Lung (tissue), 12 donors: ENCODE data around the gene FLNB. TPM values are rescaled to one million over a fixed set of nuclear protein-coding genes. Genes with fewer than 3 reads are reported as not detected.

Experiments
- ATAC-seq: fragments of 200-7000 bp; cut with Tn5 transposase; one replicate; pipeline ENCODE4 v1.9.1; 2020; ENCODE audit warnings: moderate number of reproducible peaks; ENCODE audit not compliant: insufficient read depth, low FRiP score
- DNase-seq, 3 donors: peaks; one replicate each; pipeline ENCODE4 v3.0.0-alpha.2; 2013 to 2017
- H3K27ac ChIP-seq, 2 donors: one replicate each; pipeline ENCODE4 v1.5.1; 2013; ENCODE audit warnings: mild to moderate bottlenecking in 2 of 2, moderate library complexity in 2 of 2, control low read depth in 1 of 2, inconsistent platforms in 1 of 2, low read depth in 1 of 2, low read length in 1 of 2
- H3K27me3 ChIP-seq, 3 donors: one replicate each; pipeline ENCODE4 v1.5.1; 2013; ENCODE audit warnings: low read length in 2 of 3; ENCODE audit not compliant: control insufficient read depth in 3 of 3, insufficient read depth in 3 of 3
- H3K36me3 ChIP-seq, 4 donors: one replicate each; pipeline ENCODE4 v1.5.1; 2013; ENCODE audit warnings: low read length in 4 of 4, mild to moderate bottlenecking in 1 of 4, moderate library complexity in 1 of 4; ENCODE audit not compliant: control insufficient read depth in 4 of 4, insufficient read depth in 4 of 4
- H3K4me1 ChIP-seq, 5 donors: one replicate each; pipeline ENCODE4 v1.5.1; 2013; ENCODE audit warnings: low read length in 5 of 5, mild to moderate bottlenecking in 2 of 5, moderate library complexity in 1 of 5; ENCODE audit not compliant: control insufficient read depth in 5 of 5, insufficient read depth in 5 of 5
- H3K4me3 ChIP-seq: one replicate; pipeline ENCODE4 v1.5.1; 2013; ENCODE audit warnings: mild to moderate bottlenecking, control low read depth, moderate library complexity
- H3K9ac ChIP-seq, 2 donors: one replicate each; pipeline ENCODE4 v1.5.1; 2013; ENCODE audit warnings: low read length in 2 of 2, control low read depth in 1 of 2; ENCODE audit not compliant: insufficient read depth in 1 of 2
- H3K9me3 ChIP-seq, 4 donors: one replicate each; pipeline ENCODE4 v1.5.1; 2013; ENCODE audit warnings: low read length in 3 of 4, mild to moderate bottlenecking in 1 of 4, moderate library complexity in 1 of 4; ENCODE audit not compliant: control insufficient read depth in 4 of 4, insufficient read depth in 3 of 4
- WGBS, 2 donors: extraction: QIAGEN DNeasy Blood & Tissue Kit; methylation state at CpG; one replicate each; pipeline ENCODE4 v1.1.7; 2013; 5-methylcytosine and 5-hydroxymethylcytosine counted together
- polyA plus RNA-seq, 2 donors: library from polyadenylated mRNA; stranded (reverse); fragments of 200-250 nt; gene quantifications; one replicate each; pipeline ENCODE4 v1.2.1, GENCODE V29; 2013
- total RNA-seq, 2 donors: library from RNA; depleted of rRNA in 1 of 2; stranded (reverse); fragments of >200 nt in 1 of 2; gene quantifications; one replicate each; pipeline ENCODE4 v1.2.1, GENCODE V29; 2014 to 2021
- TF ChIP-seq, protein P1 (sequence below): IDR thresholded peaks from 2 replicates; pipeline ENCODE4 v1.5.1; 2012; ENCODE audit warnings: mild to moderate bottlenecking; ENCODE audit errors: control extremely low read depth, extremely low read depth
- donor health status: control.
- donor health status: control.
- donor health status: Bipolar disorder and iron deficiency.
- donor health status: healthy.
- donor health status: DM: yes; HTN: yes; CAD: no.

The FLNB gene
- total and polyA plus RNA-seq, 4 donors, result 32.4 to 122 (median 93.7) TPM

DNA sequence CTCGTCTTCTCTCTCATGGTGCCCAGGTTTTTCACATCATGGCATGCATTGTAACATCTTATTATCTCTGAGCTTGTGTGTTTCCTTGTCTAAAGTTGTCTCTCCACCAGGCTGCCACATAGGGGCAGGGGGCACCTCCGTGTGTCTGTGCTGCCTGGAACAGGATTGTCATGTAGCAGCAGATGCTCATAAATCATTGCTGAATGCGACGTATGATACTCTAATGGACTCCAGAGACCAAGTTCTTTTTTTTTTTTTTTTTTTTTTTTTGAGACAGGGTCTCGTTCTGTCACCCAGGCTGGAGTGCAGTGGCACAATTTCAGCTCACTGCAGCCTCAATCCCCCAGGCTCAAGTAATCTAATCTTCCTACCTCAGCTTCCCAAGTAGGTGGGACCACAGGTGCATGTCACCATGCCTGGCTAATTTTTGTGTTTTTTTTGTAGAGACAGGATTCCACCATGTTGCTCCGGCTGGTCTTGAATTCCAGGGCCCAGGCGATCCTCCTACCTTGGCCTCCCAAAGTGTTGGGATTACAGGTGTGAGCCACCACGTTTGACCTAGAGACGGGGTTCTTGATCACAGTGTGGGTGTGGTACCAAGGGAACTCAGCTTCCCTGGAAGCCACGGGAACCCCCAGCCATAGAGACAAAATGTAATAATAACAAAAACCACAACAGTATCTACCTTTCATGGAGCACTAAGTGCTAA, 207.2 kb downstream of the FLNB start:
- H3K36me3 ChIP-seq, result no peaks in the 10 kb centered on the region
- H3K9me3 ChIP-seq, result no peaks in the 10 kb centered on the region
- H3K4me3 ChIP-seq, result no peak overlapping the region
- TF ChIP-seq, protein P1, sequence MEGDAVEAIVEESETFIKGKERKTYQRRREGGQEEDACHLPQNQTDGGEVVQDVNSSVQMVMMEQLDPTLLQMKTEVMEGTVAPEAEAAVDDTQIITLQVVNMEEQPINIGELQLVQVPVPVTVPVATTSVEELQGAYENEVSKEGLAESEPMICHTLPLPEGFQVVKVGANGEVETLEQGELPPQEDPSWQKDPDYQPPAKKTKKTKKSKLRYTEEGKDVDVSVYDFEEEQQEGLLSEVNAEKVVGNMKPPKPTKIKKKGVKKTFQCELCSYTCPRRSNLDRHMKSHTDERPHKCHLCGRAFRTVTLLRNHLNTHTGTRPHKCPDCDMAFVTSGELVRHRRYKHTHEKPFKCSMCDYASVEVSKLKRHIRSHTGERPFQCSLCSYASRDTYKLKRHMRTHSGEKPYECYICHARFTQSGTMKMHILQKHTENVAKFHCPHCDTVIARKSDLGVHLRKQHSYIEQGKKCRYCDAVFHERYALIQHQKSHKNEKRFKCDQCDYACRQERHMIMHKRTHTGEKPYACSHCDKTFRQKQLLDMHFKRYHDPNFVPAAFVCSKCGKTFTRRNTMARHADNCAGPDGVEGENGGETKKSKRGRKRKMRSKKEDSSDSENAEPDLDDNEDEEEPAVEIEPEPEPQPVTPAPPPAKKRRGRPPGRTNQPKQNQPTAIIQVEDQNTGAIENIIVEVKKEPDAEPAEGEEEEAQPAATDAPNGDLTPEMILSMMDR, result no peak
- ATAC-seq, result no peak
- H3K9ac ChIP-seq, result no peak overlapping the region
- peaks cover 0 to 10% (median 2%) of the 10 kb centered on the region in 3 donors for H3K27me3 ChIP-seq
- peaks cover 0 to 8% (median 3%) of the 10 kb centered on the region in 5 donors for H3K4me1 ChIP-seq
- no peak for DNase-seq
- WGBS, 2 donors, result 69 to 70% methylated on average over 10 of the region's 10 CpGs
- no peak overlapping the region for H3K27ac ChIP-seq

DNA sequence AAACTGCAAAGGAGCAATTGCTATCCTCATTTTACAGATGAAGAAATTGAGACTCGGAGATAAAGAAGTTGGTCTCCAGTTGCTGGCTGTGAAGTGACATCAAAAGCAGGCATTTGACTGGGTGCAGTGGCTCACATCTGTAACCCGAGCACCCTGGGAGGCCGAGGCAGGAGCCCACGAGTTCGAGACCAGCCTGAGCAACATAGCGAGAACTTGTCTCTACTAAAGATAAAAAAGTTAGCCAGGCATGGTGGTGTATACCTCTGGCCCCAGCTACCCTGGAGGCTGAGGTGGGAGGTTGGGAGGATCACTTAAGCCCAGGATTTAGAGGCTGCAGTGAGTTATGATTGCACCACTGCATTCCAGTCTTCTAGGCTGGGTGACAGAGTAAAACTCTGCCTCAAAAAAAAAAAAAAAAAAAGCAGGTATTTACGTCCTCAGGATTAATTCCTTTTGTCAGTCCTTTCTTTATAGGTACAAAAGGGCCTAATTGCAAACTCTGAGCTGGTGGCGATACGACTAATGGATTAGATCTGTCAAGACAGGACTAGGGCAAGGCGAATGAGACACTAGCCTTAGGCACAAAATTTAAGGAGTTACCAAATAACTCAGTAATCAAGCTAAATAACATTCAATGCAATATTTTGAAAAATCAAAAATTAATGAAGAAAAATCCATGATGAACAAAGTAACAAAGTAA, 208.4 kb downstream of the FLNB start:
- H3K9me3 ChIP-seq, result no peaks in the 10 kb centered on the region
- 80 to 87% methylated on average over 10 of the region's 10 CpGs for WGBS, 2 donors
- H3K4me1 ChIP-seq, result peaks cover 0 to 8% (median 3%) of the 10 kb centered on the region in 5 donors
- no peak overlapping the region for H3K27ac ChIP-seq
- H3K9ac ChIP-seq, result no peak overlapping the region
- H3K36me3 ChIP-seq, result no peaks in the 10 kb centered on the region
- no peak for ATAC-seq
- no peak for DNase-seq
- TF ChIP-seq, protein P1, result no peak
- peaks cover 0 to 10% (median 2%) of the 10 kb centered on the region in 3 donors for H3K27me3 ChIP-seq
- no peak overlapping the region for H3K4me3 ChIP-seq

DNA sequence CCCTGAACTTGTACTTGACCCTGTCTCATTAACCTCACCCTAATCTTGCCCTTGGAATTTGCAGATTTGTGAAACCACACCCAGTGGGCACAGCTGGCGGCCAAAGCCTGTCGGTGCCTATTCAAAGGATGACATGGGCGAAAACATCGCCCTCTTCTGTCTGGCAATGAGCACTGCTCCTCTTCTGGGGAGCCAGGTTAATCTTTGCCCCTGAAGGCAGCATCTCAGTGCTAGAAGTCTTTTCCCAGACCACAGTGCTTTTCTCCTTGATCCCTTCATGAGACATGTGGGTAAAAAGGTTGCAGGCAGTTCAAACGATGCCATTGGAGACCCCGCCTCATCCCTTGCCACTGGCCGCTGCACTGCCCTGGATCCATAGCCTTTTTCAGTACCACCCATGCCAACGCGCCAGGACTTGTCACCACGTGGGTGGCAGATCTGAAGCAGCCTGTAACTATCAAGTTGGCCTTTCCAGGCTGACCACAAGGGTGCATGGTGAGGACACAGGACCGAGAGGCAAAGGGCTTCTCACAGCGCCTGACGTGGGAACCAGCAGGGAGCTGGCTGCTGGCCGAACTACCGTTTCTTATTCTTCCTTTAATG, 209.1 kb downstream of the FLNB start:
- WGBS, 2 donors, result 5 to 12% methylated on average over 15 of the region's 15 CpGs
- no peak overlapping the region for H3K4me3 ChIP-seq
- peak; percentile 55 to 69 (median 57) for DNase-seq

More for the DNA sequence above, 209.1 kb downstream of the FLNB start:
- Histone ChIP-seq H3K27me3 (peaks cover 0 to 10% (median 2%) of the 10 kb centered on the region in 3 donors), H3K4me1 (peaks cover 0 to 8% (median 3%) of the 10 kb centered on the region in 5 donors), H3K36me3 (no peaks in the 10 kb centered on the region), H3K9ac (peak overlapping the region in 1 of 2 donors; percentile 19), H3K9me3 (no peaks in the 10 kb centered on the region), H3K27ac (peak overlapping the region in 1 of 2 donors; percentile 1)
- TF ChIP-seq, protein P1, result peak; percentile 77
- ATAC-seq, result peak; percentile 88
